ENCODE measurements around the gene MAMDC2. TPM values are rescaled to one million over a fixed set of nuclear protein-coding genes. Genes with fewer than 3 reads are reported as not detected.

Gene MAMDC2
- total and polyA plus RNA-seq, 2 of the 8 experiments (the other 6 are each of a cell fraction or from before 2014, with no cell fraction given), result 6.1 to 15.4 TPM

DNA sequence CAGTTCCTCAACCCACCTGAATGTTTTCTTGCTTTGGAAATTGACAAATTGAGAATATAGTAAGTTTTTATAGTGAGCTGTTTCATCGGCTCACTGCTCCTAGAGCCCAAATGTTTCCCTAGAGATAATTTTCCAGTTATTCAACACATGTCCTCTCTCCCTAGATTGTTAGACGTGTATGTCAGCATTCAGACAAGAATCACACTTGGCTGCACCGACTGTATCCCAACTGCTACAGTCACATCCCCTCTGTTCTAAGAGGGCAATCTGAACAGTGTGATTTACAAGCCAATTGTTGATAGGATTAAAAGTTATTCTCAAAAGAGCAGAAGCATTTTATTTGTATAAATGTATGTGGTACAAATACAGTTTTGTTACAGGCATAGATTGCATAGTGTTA, 93.9 kb downstream of the MAMDC2 start:
- Histone ChIP-seq H4K20me1 (replicated peaks in 1 of 2; ENCODE audit: control insufficient read depth in 1 of 2, insufficient read depth in 2 of 2, low read length in 2 of 2) (no peaks in the 10 kb centered on the region), H3K27ac (ENCODE audit: low read depth, low read length) (no peak overlapping the region), H3K18ac (ENCODE audit: extremely low read depth, low read length) (no peak overlapping the region), H2BK5ac (ENCODE audit: low read depth, low read length) (no peak overlapping the region), H3K36me3 (ENCODE audit: control insufficient read depth in 2 of 4, insufficient read depth in 4 of 4, low read length in 3 of 4) (no peaks in the 10 kb centered on the region), H3K23me2 (ENCODE audit: low read depth, low read length) (no peaks in the 10 kb centered on the region), H3K4me2 (ENCODE audit: insufficient read depth in 1 of 2, low read depth in 2 of 2, low read length in 2 of 2) (no peak overlapping the region), H2BK20ac (ENCODE audit: low read length) (no peak overlapping the region), H3K79me2 (ENCODE audit: control insufficient read depth in 1 of 2, insufficient read depth in 2 of 2, low read length in 2 of 2) (no peaks in the 10 kb centered on the region), H3K4me1 (replicated peaks in 1 of 4; ENCODE audit: control insufficient read depth in 3 of 4, insufficient read depth in 4 of 4, low read length in 3 of 4) (no peaks in the 10 kb centered on the region), H2BK12ac (ENCODE audit: low read depth, low read length) (no peak overlapping the region), H3K23ac (ENCODE audit: insufficient read length) (no peak overlapping the region), H3K9ac (replicated peaks in 1 of 4; ENCODE audit: extremely low read depth in 1 of 4, low read depth in 3 of 4, low read length in 3 of 4) (no peak overlapping the region), H2BK15ac (ENCODE audit: low read length) (no peak overlapping the region), H2AFZ (ENCODE audit: low read length) (no peak overlapping the region), H2AK5ac (ENCODE audit: low read depth, low read length) (no peak overlapping the region), H4K91ac (replicated peaks; ENCODE audit: insufficient read length, low read length) (no peak overlapping the region), H3K27me3 (replicated peaks in 1 of 4; ENCODE audit: control insufficient read depth in 3 of 4, extremely low read depth in 1 of 4, insufficient read depth in 3 of 4, low read length in 3 of 4) (no peaks in the 10 kb centered on the region), H3K9me3 (ENCODE audit: insufficient read depth in 2 of 2, low read depth in 1 of 2, low read length in 1 of 2) (no peaks in the 10 kb centered on the region), H3K79me1 (ENCODE audit: low read depth, low read length) (no peaks in the 10 kb centered on the region), H4K8ac (ENCODE audit: extremely low read depth, insufficient read depth, low read length) (no peak overlapping the region), H4K5ac (ENCODE audit: insufficient read length, low read depth, low read length) (no peak overlapping the region), H3K56ac (replicated peaks; ENCODE audit: insufficient read length, low read depth, low read length) (no peak overlapping the region), H3K4ac (replicated peaks; ENCODE audit: insufficient read length, low read depth, low read length) (no peak overlapping the region), H2BK120ac (replicated peaks; ENCODE audit: low read depth, low read length) (no peak overlapping the region), H3K4me3 (ENCODE audit: extremely low read depth in 1 of 4, insufficient read depth in 2 of 4, low read depth in 3 of 4, low read length in 4 of 4) (no peak overlapping the region), H3K14ac (ENCODE audit: insufficient read length) (no peak overlapping the region)
- no peak for FAIRE-seq
- WGBS, 2 experiments (ENCODE audit: extremely low coverage in 1 of 2, insufficient coverage in 1 of 2, insufficient read length in 1 of 2, insufficient replicate concordance in 2 of 2, low coverage in 1 of 2, low lambda C conversion rate in 2 of 2, missing lambda C conversion rate in 1 of 2), result 98% methylated on average over 3 of the region's 3 CpGs; no CpG with 5 or more reads in 1 of the 2 experiments
- DNase-seq (ENCODE audit: low read depth in 1 of 2, low spot score in 2 of 2), result no peak
- no peak for TF ChIP-seq EGR1 (IDR thresholded peaks at IDR 0.05; ENCODE audit: borderline replicate concordance, low read depth, low read length)
- TF ChIP-seq RNF2 (IDR thresholded peaks at IDR 0.05; ENCODE audit: borderline replicate concordance, low read depth, low read length, missing control alignments, poor library complexity, severe bottlenecking), result no peak
- no peak for TF ChIP-seq KDM5A (IDR thresholded peaks at IDR 0.05; ENCODE audit: low read length)
- no peak for TF ChIP-seq POLR2A (IDR thresholded peaks at IDR 0.05; ENCODE audit: control extremely low read depth in 1 of 2, low read depth in 2 of 2, low read length in 2 of 2)
- no peak for TF ChIP-seq SAP30 (IDR thresholded peaks at IDR 0.05; ENCODE audit: insufficient read depth, insufficient replicate concordance, low read length)
- CTCF ChIA-PET (ENCODE audit: partially characterized antibody), result interaction anchor here (1.0 to 6.3 kb wide), 2 partner anchors 26 to 166 kb away, joined by 3 to 32 read pairs; no protein-coding TSS in a partner anchor
- POLR2A ChIA-PET (ENCODE audit: partially characterized antibody), result no interaction called here

Data from H1 (cell line).